HK-2 (cell line): ENCODE data around the gene FERMT3.
"Not testable (repeated sequence)": the region's sequence is repeated elsewhere in the genome, so short reads cannot be mapped to it uniquely, and the experiment has no call there.

Source experiments
- DNase-seq: peaks from one replicate; pipeline ENCODE4 v3.0.0-alpha.2; 2018; ENCODE audit not compliant: unreplicated experiment

FERMT3 gene

GRCh38 chr11:64235437-64236161, 29.1 kb downstream of the FERMT3 start:
- no peak for DNase-seq

GRCh38 chr11:64237484-64237951, 31.0 kb downstream of the FERMT3 start:
- DNase-seq = no peak

- no peak for DNase-seq
These were observed 31.6 kb downstream of the FERMT3 start for GRCh38 chr11:64238076-64238475.

DNA sequence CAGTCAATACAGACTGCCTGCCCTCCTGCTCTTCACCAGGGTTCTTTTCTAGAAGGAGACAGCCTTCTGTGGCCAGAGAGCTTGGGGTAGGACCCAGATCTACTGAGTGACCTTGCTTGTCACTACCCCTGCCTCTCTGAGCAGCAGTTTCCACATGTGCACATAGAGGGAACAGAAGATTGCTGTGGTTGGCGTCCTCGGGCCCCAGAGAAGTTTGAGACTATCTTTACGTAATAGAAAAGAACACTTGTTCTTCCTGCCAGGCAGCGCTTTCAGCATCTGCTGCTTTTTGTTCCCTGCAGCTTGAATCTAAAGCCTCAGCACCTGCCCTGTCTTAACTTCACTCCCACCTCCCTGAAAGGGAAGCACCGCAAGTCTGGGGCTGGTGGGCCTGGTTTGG, 32.5 kb downstream of the FERMT3 start:
- DNase-seq = no peak

DNA sequence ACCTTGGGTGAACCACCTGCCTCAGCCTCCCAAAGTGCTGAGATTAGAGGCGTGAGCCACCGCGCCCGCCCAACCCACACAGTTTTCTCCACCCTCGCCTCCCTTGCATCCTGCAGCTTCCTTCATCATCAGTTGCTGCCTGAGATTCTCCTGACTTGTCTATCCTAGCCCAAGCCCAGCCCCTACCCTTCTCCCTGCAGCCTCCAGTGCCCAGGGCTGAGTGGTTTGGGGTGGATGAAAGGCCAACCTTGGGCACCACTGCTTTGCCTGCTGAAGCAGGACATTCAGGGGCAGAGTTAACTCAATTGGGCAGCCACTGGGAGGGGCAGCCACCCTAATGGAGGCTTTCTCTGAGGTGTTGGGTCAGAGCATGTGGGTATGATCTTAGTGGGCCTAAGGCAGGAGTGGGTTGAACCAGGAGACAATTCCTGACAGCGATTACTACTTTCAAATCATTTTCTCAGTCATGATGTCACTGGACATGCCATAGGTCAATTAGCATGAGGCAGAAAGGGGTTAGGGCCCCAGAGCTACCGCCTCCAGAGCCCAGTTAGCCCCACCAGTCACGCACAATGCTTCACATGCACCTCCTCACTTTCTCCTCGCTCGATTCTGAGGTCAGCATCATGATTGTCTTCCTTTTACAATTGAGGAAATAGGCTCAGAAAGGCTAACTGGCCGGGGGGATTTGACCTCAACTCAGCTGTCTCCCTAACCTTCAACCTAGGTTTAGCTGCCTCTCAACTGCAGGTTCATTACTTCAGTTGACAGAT, 33.3 kb downstream of the FERMT3 start:
- no peak for DNase-seq

DNA sequence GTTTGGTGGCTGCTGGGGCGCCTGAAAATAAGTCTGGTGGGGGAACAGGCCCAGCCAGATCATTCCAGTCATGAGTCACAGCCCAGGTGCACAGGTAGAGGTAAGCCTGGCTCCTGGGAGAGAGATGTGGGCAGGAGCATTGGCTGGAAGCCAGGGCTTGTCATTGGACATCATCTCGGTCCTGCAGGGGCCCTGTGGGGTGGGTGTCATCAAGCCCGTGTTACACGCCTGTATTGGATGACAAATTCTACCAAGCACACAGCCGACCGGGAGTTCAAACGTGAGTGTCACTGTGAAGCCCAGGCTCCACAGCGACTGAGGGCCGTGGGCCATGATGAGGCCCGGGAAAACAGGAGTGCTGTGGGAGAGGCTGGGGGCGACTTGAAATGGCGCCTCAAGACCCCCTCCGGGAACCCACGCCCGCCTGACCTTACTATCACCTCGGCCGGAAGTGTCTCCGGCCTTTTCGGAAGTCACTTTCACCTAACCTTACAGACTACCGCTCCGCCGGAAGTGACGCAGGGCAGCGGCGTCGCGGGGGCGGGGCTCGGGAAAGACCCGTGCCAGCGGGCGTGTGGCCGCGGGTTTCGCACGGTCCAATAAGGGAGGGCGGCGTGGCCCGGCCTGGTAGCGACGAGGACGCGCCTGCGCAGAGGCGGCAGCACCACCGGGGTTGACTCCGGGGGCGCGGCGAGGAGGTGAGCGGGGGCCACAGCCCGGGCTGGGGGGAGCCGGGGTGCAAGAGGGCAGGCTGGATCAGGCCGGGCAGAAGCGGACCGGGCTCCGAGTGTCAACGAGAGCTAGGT, 34.1 kb downstream of the FERMT3 start, which contains the start of gene FKBP2:
FKBP2 (plus strand) TSS at position 661 of the 806 bp plus-strand sequence. CDS start 1,293 bp downstream, outside the sequence.
- DNase-seq = peak; percentile 92

DNA sequence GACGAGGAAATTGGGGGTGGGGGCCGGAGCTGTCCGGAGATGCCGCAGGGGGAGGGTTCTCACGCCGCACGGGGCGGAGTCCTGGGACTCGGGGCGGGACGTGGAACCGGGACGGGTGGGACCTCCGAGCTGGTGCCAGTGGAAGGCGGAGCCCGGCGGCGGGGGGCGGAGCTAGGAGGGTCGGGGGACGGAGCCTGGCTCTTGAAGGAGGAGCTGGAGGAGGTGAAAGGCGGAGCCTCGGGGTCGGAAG, 34.6 kb downstream of the FERMT3 start:
- DNase-seq = peak; percentile 99

DNA sequence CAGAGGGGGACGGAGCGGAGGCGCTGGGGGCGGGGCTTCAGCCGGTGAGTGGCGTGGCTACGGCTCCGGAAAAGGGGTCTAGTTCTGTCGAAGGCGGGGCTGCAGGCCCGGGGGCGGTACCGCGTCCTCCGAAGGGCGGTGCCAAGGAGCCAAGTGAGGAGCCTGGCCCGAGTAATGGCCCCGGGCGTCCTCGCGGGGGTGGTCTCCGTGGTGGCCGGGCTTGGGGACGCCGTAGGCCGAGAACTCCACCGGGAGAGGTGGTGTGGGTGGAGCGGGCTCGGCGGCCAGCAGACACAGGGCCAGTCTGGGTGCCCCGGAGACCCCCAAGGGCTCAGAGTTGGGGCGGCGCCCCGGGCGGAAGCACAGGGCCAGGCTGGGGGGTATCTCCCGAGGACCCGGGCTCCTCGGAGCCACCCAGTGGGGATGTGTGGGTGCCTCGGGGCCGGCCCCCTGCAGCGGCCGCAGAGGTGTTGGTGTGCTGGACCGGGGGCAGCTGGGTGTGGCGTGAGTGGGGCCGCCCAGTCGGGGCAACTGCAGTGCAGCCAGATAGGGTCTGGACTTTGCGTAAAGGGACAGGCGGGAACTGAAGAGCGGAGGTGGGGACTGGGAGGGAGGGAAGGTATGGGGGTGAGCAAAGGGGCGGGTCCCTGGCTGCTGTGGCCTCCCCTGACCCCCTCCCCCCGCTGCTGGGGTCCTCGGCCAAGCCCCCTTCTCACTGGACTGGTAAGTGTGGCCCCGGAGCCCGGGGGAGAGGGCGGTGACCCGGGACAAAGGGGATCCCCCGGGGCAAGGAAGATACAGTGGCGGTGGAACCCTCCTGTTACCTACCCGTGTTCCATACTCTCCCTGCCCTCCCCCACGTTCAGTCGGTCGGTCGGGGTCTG, 35.2 kb downstream of the FERMT3 start:
- DNase-seq = peak; percentile 53

DNA sequence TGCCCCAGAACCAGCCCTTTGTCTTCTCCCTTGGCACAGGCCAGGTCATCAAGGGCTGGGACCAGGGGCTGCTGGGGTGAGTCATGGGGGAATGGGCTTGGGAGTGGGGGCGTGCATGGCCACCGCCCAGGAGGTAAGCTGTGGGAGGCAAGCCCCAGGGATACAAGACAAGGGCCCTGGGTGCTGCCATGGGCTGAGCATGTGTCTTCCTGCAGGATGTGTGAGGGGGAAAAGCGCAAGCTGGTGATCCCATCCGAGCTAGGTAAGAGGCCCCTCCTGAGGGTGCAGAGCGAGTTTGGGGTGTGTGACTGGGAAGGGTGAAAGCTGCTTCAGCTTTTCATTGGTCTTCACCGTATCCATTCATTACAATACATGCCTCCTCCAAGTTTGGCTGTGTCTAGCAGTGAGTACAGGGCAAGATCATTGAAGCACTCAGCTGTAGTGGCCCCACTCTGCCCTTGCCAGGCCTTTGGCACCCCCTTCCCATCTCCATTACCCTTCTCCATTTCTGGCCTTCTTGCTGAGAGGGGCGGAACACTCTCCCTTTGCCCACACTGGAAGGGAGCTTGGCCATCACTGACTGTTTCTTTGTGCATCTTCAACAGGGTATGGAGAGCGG, 36.8 kb downstream of the FERMT3 start:
- no peak for DNase-seq

DNA sequence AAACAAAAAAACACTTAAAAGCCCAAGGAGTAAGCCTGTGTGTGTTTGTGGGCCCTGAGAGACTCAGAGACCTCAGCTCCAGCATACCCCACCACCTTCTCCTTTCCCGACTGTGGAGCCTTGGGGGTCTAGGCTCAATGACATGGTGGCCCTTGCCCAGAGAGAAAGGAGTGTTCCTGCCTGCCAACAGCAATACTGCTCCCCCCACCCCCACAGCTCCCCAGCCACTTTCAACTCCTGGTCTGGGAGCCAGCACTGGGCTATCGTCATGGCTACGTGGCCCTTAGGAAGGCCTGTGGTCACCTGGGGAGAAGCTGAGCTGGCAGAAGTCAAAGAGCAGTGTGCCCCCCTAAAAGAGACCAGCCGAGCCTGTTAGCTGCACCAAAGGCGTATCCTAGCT, 37.6 kb downstream of the FERMT3 start:
- no peak for DNase-seq

DNA sequence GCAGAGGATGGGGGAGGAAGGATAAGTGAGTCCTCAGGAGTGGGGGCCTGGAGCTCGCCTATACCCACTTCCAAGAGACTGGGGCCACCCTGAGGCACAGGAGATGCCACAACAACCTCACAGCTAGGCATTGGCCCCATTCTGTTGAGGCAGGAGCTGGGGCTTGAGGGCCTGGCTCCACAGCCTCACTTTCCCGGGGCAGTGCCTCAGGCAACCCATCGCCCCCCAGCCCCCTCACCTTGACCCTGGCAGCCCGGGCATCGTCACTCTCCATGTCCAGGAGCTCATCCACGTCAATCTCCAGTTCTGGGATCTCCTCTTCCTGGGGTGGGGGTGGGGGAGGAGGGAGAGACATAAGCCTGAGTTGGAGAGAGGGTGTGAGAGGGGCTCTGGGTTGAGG, 38.4 kb downstream of the FERMT3 start:
- no peak for DNase-seq

GRCh38 chr11:64245401-64245796, 38.9 kb downstream of the FERMT3 start:
- no peak for DNase-seq

GRCh38 chr11:64245797-64246620, 39.5 kb downstream of the FERMT3 start:
- peak; percentile 82 for DNase-seq

GRCh38 chr11:64246621-64246870, 40.0 kb downstream of the FERMT3 start:
- DNase-seq = not testable (repeated sequence)

- DNase-seq = peak; percentile 76
These were observed 40.6 kb downstream of the FERMT3 start, which contains the start of gene PPP1R14B for GRCh38 chr11:64246871-64247728. TSS of gene PPP1R14B (minus strand) at chr11:64246943. CDS start at chr11:64246673, 270 bp downstream.

DNA sequence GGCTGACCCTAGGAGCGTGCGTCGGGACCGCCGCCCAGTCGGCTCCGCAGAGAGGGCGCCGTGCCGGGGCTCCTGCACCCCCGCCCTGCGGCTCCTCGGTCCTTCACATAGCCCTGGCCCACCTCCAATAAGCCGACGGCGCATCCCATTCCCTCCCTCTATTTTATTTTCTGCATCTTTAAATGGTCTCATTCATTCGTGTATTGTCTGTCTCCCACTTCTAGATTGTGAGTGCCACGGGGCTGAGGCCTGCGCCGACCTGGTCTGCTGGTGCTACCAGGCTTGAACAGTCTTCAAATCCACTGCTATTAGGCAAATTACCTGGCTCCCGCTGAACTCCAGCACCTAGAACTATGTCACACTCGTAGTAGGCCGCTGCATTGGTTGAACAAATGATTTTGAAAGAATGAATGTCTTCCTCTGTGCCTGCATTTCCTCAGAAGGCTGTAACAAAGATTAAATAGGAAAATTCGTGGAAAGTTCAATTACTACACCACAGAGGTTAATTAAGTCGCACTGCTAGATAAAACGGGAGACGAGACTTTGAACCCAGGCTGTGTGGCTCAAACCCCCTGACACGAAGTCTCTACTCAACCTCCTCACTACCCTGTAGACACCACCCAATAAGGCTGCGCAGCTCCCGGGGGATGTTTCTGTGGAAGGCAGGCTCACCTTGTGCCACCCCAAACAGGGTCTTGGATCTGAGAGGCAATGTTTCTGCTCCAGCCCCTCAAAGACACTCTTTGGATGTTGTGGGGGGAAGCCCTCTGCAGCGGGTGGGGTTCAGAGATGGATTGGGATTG, 41.4 kb downstream of the FERMT3 start:
- DNase-seq = no peak

DNA sequence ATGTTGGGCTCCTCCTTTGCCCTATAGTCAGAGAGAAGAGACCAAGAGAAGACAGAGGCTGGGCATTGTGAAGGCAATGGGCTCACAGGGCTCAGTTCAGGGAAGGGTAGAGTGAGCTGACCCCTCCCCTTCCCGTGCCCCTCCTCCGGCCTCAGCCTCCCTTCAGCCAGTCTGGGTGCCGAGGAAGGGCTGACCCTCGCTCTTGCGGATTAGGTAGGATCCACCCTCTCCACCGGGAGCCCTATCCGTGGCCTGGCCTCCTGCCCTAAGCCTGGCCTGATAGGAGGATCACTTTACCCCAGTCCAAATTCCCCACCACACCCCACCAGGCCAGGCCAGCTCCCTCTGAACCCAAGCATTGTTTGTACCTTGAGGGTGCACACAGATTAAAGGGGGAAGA, 42.1 kb downstream of the FERMT3 start:
- DNase-seq = no peak

DNA sequence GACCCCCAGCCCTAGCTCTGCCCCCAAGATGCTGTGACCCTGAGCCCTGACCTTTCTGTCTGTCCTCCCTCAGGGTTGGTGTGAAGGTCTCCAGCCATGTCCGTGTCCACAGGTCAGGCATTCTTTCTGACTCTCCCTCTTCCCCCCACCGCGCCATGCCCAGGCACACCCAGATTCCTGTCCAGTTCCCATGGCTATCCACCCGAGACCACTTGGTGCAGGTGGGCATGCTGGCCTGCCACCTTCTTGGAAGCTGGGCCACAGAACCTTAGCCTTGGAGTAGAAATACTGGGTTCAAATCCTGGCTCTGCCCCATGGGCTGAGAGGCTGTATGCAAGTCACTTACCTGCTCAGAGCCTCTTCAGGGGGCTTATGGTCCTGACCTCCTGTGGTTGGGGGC, 42.5 kb downstream of the FERMT3 start:
- no peak for DNase-seq
